ENCODE data around the gene PAF1.

PAF1 gene

GRCh38 chr19:39411832-39412099 is 20.9 kb upstream of the PAF1 start:
- H3K4me1 Mint-ChIP-seq (ENCODE audit: low read depth): peaks cover 40% of the 10 kb centered on the region
- H3K36me3 Mint-ChIP-seq (ENCODE audit: low read depth): peaks cover 47% of the 10 kb centered on the region
- H3K4me3 Mint-ChIP-seq: peak overlapping the region; percentile 85
- H3K27ac Mint-ChIP-seq: peak overlapping the region; percentile 97
- DNase-seq: peak; percentile 89
- H3K9me3 Mint-ChIP-seq: no peaks in the 10 kb centered on the region
- no peaks in the 10 kb centered on the region for H3K27me3 Mint-ChIP-seq

DNA sequence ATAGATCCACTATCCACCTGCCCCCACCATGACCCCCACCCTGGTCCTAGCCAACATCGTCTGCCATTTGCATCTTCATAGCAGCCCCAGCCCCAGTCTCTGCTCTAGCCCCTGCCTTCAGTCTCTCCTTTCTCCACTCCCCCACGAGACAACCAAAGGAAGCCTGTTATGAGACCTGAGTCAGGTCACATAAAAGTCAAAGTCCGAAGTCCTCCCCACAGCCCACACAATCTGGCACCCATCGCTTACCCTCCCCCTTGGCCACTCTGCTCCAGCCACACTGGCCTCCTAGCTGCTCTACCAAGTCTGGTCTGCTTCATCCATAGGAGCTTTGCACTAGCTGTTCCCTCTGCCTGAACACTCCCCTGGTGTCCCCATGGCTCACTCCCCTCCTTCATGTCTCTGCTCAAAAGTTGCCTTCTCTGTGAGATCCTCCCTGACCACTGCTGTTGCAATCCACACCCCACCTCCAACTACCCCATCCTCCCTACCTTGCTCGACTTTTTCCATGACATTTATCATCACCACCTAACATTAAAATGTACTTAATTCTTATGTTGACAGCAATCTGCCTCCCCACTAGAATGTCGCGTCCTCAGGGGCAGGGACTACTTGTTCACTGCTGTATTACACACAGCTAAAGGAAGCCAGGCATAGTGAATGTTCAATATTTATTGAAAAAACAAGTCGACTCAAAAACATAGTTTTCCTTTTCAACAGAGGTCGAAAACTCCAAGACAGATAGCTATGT is 20.4 kb upstream of the PAF1 start:
- Mint-ChIP-seq H3K36me3 (ENCODE audit: low read depth) (peaks cover 48% of the 10 kb centered on the region), H3K4me1 (ENCODE audit: low read depth) (peaks cover 41% of the 10 kb centered on the region), H3K4me3 (peak overlapping the region; percentile 85), H3K9me3 (no peaks in the 10 kb centered on the region), H3K27ac (peak overlapping the region; percentile 97), H3K27me3 (no peaks in the 10 kb centered on the region)
- peak; percentile 46 for DNase-seq

GRCh38 chr19:39410831-39411080 is 19.9 kb upstream of the PAF1 start:
- Mint-ChIP-seq H3K27me3 (no peaks in the 10 kb centered on the region), H3K4me1 (ENCODE audit: low read depth) (peaks cover 46% of the 10 kb centered on the region), H3K4me3 (peak overlapping the region; percentile 85), H3K36me3 (ENCODE audit: low read depth) (peaks cover 46% of the 10 kb centered on the region), H3K27ac (peak overlapping the region; percentile 97), H3K9me3 (no peaks in the 10 kb centered on the region)
- no peak for DNase-seq

GRCh38 chr19:39410017-39410830 is 19.3 kb upstream of the PAF1 start:
- peak overlapping the region; percentile 85 for H3K4me3 Mint-ChIP-seq
- peaks cover 40% of the 10 kb centered on the region for H3K36me3 Mint-ChIP-seq (ENCODE audit: low read depth)
- H3K4me1 Mint-ChIP-seq (ENCODE audit: low read depth): peaks cover 51% of the 10 kb centered on the region
- H3K27me3 Mint-ChIP-seq: no peaks in the 10 kb centered on the region
- peak; percentile 75 for DNase-seq
- peak overlapping the region; percentile 97 for H3K27ac Mint-ChIP-seq
- H3K9me3 Mint-ChIP-seq: no peaks in the 10 kb centered on the region

DNA sequence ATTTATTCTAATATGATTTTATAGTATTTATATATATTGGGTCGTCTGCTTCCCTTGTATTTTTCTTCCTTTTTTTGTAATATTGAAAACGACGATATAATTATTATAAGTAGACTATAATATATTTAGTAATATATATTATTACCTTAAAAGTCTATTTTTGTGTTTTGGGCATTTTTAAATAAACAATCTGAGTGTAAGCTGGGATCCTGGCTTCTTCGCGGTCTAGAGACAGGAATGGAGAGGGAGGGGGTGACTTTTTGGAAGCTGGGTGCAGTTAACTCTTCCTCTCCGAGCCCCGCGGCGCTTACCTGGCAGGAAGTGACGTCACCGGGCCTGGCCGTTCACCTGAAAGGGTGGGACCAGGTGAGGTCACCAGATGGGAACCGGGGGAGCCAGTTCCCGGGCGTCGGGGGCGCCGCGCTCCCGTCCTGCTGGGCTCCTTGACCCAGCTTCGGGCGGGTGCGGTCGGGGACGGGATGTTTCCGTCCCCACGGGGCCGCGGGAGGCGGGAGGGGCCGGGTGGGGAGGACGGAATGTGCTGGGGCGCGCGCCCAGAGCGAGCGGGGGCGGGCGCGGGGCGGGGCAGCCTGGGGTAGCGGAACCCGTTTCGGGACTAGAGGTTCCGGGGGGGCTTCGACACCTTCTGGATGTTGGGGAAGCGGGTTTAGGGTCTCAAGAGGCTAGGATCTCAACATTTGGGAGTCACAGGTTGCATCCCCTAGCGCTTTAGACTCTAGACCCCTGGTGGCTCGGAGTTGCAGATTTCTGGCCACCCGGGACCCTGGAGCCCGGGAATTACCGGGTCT is 18.5 kb upstream of the PAF1 start:
- Mint-ChIP-seq H3K27ac (peak overlapping the region; percentile 97), H3K36me3 (ENCODE audit: low read depth) (peaks cover 34% of the 10 kb centered on the region), H3K4me1 (ENCODE audit: low read depth) (peaks cover 57% of the 10 kb centered on the region), H3K9me3 (no peaks in the 10 kb centered on the region), H3K27me3 (no peaks in the 10 kb centered on the region), H3K4me3 (peak overlapping the region; percentile 96)
- DNase-seq: peak; percentile 83

- no peaks in the 10 kb centered on the region for H3K27me3 Mint-ChIP-seq
- H3K4me3 Mint-ChIP-seq: peak overlapping the region; percentile 96
- peak overlapping the region; percentile 96 for H3K27ac Mint-ChIP-seq
- peak; percentile 54 for DNase-seq
- H3K9me3 Mint-ChIP-seq: no peaks in the 10 kb centered on the region
- peaks cover 30% of the 10 kb centered on the region for H3K36me3 Mint-ChIP-seq (ENCODE audit: low read depth)
- peaks cover 55% of the 10 kb centered on the region for H3K4me1 Mint-ChIP-seq (ENCODE audit: low read depth)
Measured at GRCh38 chr19:39408392-39409207, 17.7 kb upstream of the PAF1 start.

DNA sequence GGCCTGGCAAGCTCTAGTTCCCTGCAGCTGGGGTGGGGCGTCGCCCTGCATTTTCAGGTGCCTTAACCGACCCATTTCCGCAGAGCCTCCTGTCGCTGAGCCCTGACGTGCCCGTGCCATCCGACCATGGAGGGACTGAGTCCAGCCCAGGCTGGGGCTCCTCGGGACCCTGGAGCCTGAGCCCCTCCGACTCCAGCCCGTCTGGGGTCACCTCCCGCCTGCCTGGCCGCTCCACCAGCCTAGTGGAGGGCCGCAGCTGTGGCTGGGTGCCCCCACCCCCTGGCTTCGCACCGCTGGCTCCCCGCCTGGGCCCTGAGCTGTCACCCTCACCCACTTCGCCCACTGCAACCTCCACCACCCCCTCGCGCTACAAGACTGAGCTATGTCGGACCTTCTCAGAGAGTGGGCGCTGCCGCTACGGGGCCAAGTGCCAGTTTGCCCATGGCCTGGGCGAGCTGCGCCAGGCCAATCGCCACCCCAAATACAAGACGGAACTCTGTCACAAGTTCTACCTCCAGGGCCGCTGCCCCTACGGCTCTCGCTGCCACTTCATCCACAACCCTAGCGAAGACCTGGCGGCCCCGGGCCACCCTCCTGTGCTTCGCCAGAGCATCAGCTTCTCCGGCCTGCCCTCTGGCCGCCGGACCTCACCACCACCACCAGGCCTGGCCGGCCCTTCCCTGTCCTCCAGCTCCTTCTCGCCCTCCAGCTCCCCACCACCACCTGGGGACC is 16.9 kb upstream of the PAF1 start:
- Mint-ChIP-seq H3K4me3 (peak overlapping the region; percentile 96), H3K4me1 (ENCODE audit: low read depth) (peaks cover 59% of the 10 kb centered on the region), H3K27ac (peak overlapping the region; percentile 96), H3K27me3 (no peaks in the 10 kb centered on the region), H3K36me3 (ENCODE audit: low read depth) (peaks cover 27% of the 10 kb centered on the region), H3K9me3 (no peaks in the 10 kb centered on the region)
- peak; percentile 68 for DNase-seq

GRCh38 chr19:39407410-39407659 is 16.4 kb upstream of the PAF1 start:
- Mint-ChIP-seq H3K9me3 (no peaks in the 10 kb centered on the region), H3K27me3 (no peaks in the 10 kb centered on the region), H3K4me3 (peak overlapping the region; percentile 96), H3K4me1 (ENCODE audit: low read depth) (peaks cover 62% of the 10 kb centered on the region), H3K36me3 (ENCODE audit: low read depth) (peaks cover 26% of the 10 kb centered on the region), H3K27ac (peak overlapping the region; percentile 96)
- DNase-seq: no peak

GRCh38 chr19:39406656-39407409 is 15.9 kb upstream of the PAF1 start, which contains the start of gene ZFP36:
Gene ZFP36, plus strand, starts transcription at chr19:39406847. Its CDS starts 58 bp downstream, at chr19:39406905.
- Mint-ChIP-seq H3K36me3 (ENCODE audit: low read depth) (peaks cover 26% of the 10 kb centered on the region), H3K27ac (peak within 1 kb of the TSS; percentile 99), H3K4me1 (ENCODE audit: low read depth) (peaks cover 64% of the 10 kb centered on the region), H3K4me3 (peak within 1 kb of the TSS; percentile 96), H3K9me3 (no peaks in the 10 kb centered on the region), H3K27me3 (no peaks in the 10 kb centered on the region)
- DNase-seq: peak; percentile 92

GRCh38 chr19:39405958-39406655 is 15.2 kb upstream of the PAF1 start:
- peak; percentile 90 for DNase-seq
- Mint-ChIP-seq H3K27me3 (no peaks in the 10 kb centered on the region), H3K36me3 (ENCODE audit: low read depth) (peaks cover 26% of the 10 kb centered on the region), H3K27ac (peak overlapping the region; percentile 99), H3K4me1 (ENCODE audit: low read depth) (peaks cover 64% of the 10 kb centered on the region), H3K9me3 (no peaks in the 10 kb centered on the region), H3K4me3 (peak overlapping the region; percentile 96)

- no peak for DNase-seq
- Mint-ChIP-seq H3K4me3 (peak overlapping the region; percentile 96), H3K27ac (peak overlapping the region; percentile 99), H3K4me1 (ENCODE audit: low read depth) (peaks cover 63% of the 10 kb centered on the region), H3K9me3 (no peaks in the 10 kb centered on the region), H3K36me3 (ENCODE audit: low read depth) (peaks cover 26% of the 10 kb centered on the region), H3K27me3 (no peaks in the 10 kb centered on the region)
Measured at GRCh38 chr19:39405261-39405957, 14.5 kb upstream of the PAF1 start.

Data from activated T-cell treated with anti-CD3 and anti-CD28 coated beads, Interleukin-2, amount 50 U/mL, for 24 hours (primary cell).